ENCODE measurements around the gene HCN3.

GRCh38 chr1:155251566-155251965, 25.7 kb upstream of the HCN3 start:
- TF ChIP-seq, protein P1, sequence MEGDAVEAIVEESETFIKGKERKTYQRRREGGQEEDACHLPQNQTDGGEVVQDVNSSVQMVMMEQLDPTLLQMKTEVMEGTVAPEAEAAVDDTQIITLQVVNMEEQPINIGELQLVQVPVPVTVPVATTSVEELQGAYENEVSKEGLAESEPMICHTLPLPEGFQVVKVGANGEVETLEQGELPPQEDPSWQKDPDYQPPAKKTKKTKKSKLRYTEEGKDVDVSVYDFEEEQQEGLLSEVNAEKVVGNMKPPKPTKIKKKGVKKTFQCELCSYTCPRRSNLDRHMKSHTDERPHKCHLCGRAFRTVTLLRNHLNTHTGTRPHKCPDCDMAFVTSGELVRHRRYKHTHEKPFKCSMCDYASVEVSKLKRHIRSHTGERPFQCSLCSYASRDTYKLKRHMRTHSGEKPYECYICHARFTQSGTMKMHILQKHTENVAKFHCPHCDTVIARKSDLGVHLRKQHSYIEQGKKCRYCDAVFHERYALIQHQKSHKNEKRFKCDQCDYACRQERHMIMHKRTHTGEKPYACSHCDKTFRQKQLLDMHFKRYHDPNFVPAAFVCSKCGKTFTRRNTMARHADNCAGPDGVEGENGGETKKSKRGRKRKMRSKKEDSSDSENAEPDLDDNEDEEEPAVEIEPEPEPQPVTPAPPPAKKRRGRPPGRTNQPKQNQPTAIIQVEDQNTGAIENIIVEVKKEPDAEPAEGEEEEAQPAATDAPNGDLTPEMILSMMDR (IDR thresholded peaks at IDR 0.05) = no peak
- TF ChIP-seq POLR2A (IDR thresholded peaks at IDR 0.05) = no peak

Data from lower leg skin (tissue), 3 donors.